HCT116 (cell line): Measurements from ENCODE around the gene FYCO1. TPM values are rescaled to one million over a fixed set of nuclear protein-coding genes. Genes with fewer than 3 reads are reported as not detected.

ENCODE experiments used
- ATAC-seq: fragments of 200-7000 bp; cut with Tn5 transposase; 2 replicates; pipeline ENCODE4 v1.9.1; 2020; ENCODE audit warnings: mild to moderate bottlenecking, moderate library complexity
- BruUV-seq: library from RNA; stranded (reverse); fragments of 400-500 nt; replicated peaks from 2 replicates; lab custom pipeline; 2021; lab: Mats Ljungman, UMichigan
- CTCF ChIA-PET: fragments of 300-600 bp; sonication (Branson Sonifier 250); formaldehyde crosslinking; loops from one replicate; lab custom pipeline; 2021; ENCODE audit warnings: antibody characterized with exemption; lab: Charles Lee
- POLR2A ChIA-PET: fragments of 300-600, 350-600 bp; sonication (Branson Sonifier 250); formaldehyde crosslinking; loops from one replicate; lab custom pipeline; 2021; ENCODE audit warnings: antibody characterized with exemption; lab: Charles Lee
- RAD21 ChIA-PET, 2 experiments: fragments of 300-600 bp; sonication (Branson Sonifier 250); formaldehyde crosslinking; loops; one replicate each; lab custom pipeline; 2023; ENCODE audit warnings: low total read pairs in 2 of 2; ENCODE audit not compliant: uncharacterized antibody in 2 of 2, unreplicated experiment in 2 of 2, low non-redundant PET in 1 of 2; lab: Charles Lee
- DNase-seq: peaks from one replicate; pipeline ENCODE4 v3.0.0-alpha.2; 2010; ENCODE audit warnings: low read depth, low spot score
- H2AFZ ChIP-seq: fragments of 200-600 bp; shearing (Covaris generic), sonication (generic); 2 replicates; pipeline ENCODE4 v1.6.1; 2017; ENCODE audit warnings: low read depth, mixed run types, mixed read lengths, antibody characterized with exemption, low read length; ENCODE audit not compliant: poor library complexity, severe bottlenecking
- H3K27ac ChIP-seq: 2 replicates; pipeline ENCODE4 v1.5.1; 2012; ENCODE audit warnings: low read depth, low read length
- H3K27me3 ChIP-seq: fragments of 200-600 bp; sonication (generic); 2 replicates; pipeline ENCODE4 v1.6.1; 2016; ENCODE audit warnings: mixed run types, low read length, mixed read lengths; ENCODE audit not compliant: insufficient read depth
- H3K36me3 ChIP-seq, 2 experiments: fragments of 200-500 bp in 1 of 2; fragments of 200-600 bp in 1 of 2; sonication (Bioruptor generic) in 1 of 2; sonication (generic) in 1 of 2; 2 replicates each; pipeline versions ENCODE4 v1.5.1 to v1.6.1; 2014 to 2016; ENCODE audit warnings: low read length in 2 of 2, inconsistent platforms in 1 of 2, mixed read lengths in 1 of 2, mixed run types in 1 of 2; ENCODE audit not compliant: insufficient read depth in 2 of 2, control insufficient read depth in 1 of 2
- H3K4me1 ChIP-seq, 2 experiments: fragments of 200-600 bp in 1 of 2; sonication (generic) in 1 of 2; 2 replicates each; pipeline versions ENCODE4 v1.5.1 to v1.6.1; 2012 to 2017; ENCODE audit warnings: low read length in 2 of 2, inconsistent platforms in 1 of 2, mild to moderate bottlenecking in 1 of 2, mixed read lengths in 1 of 2, mixed run types in 1 of 2, moderate library complexity in 1 of 2; ENCODE audit not compliant: insufficient read depth in 2 of 2, control insufficient read depth in 1 of 2
- H3K4me2 ChIP-seq: fragments of 200-600 bp; sonication (generic); 2 replicates; pipeline ENCODE4 v1.6.1; 2017; ENCODE audit warnings: mixed run types, low read length, mixed read lengths
- H3K4me3 ChIP-seq, 2 experiments: fragments of 200-600 bp in 1 of 2; sonication (generic) in 1 of 2; replicated peaks in 1 of 2; 2 replicates each; pipeline ENCODE4 v1.5.1; 2011 to 2016; ENCODE audit warnings: low read length in 2 of 2, control low read depth in 1 of 2, low read depth in 1 of 2, mild to moderate bottlenecking in 1 of 2, mixed read lengths in 1 of 2, mixed run types in 1 of 2
- H3K79me2 ChIP-seq: fragments of 200-600 bp; sonication (generic); 2 replicates; pipeline ENCODE4 v1.6.1; 2017; ENCODE audit warnings: mild to moderate bottlenecking, mixed run types, low read length, moderate library complexity, mixed read lengths; ENCODE audit not compliant: insufficient read depth
- H3K9ac ChIP-seq: fragments of 200-600 bp; sonication (generic); 2 replicates; pipeline ENCODE4 v1.6.1; 2016; ENCODE audit warnings: low read length, mixed read lengths
- H3K9me2 ChIP-seq: fragments of 200-600 bp; sonication (generic), shearing (Covaris generic); 2 replicates; pipeline ENCODE4 v1.6.1; 2017; ENCODE audit warnings: mixed run types, mild to moderate bottlenecking, moderate library complexity; ENCODE audit not compliant: insufficient read depth
- H3K9me3 ChIP-seq, 2 experiments: fragments of 200-500 bp in 1 of 2; fragments of 200-600 bp in 1 of 2; sonication (Bioruptor generic) in 1 of 2; sonication (generic) in 1 of 2; 2 replicates each; pipeline ENCODE4 v1.6.1; 2014 to 2017; ENCODE audit warnings: low read length in 2 of 2, mixed read lengths in 2 of 2, inconsistent platforms in 1 of 2, low read depth in 1 of 2, mild to moderate bottlenecking in 1 of 2, mixed run types in 1 of 2, moderate library complexity in 1 of 2; ENCODE audit not compliant: control insufficient read depth in 1 of 2, insufficient read depth in 1 of 2
- H4K20me1 ChIP-seq: fragments of 200-600 bp; sonication (generic), shearing (Covaris generic); 2 replicates; pipeline ENCODE4 v1.6.1; 2017; ENCODE audit warnings: mixed run types, mild to moderate bottlenecking, moderate library complexity; ENCODE audit not compliant: insufficient read depth
- CBX3 ChIP-seq: IDR thresholded peaks from 2 replicates; pipeline ENCODE4 v1.6.1; 2012; ENCODE audit warnings: low read depth
- CEBPB ChIP-seq: IDR thresholded peaks from 2 replicates; pipeline ENCODE4 v1.6.1; 2012; ENCODE audit warnings: low read depth
- CTCF ChIP-seq, 3 experiments: fragments of 200-600 bp in 1 of 3; sonication (generic) in 1 of 3; IDR thresholded peaks in 2 of 3; conservative IDR thresholded peaks in 1 of 3; 2 replicates each; pipeline ENCODE4 v1.5.1; 2012 to 2017; ENCODE audit warnings: low read depth in 2 of 3, low read length in 2 of 3, antibody characterized with exemption in 1 of 3, borderline replicate concordance in 1 of 3, control low read depth in 1 of 3, mild to moderate bottlenecking in 1 of 3, mixed read lengths in 1 of 3, mixed run types in 1 of 3, moderate library complexity in 1 of 3; ENCODE audit not compliant: insufficient read depth in 1 of 3
- EGR1 ChIP-seq: IDR thresholded peaks from 2 replicates; pipeline ENCODE4 v1.6.1; 2012; ENCODE audit warnings: low read depth
- EZH2 ChIP-seq: fragments of 200-600 bp; sonication (generic); IDR thresholded peaks from 2 replicates; pipeline ENCODE4 v1.6.1; 2017; ENCODE audit warnings: antibody characterized with exemption, mixed run types
- EZH2phosphoT487 ChIP-seq: fragments of 200-600 bp; IDR thresholded peaks from 2 replicates; pipeline ENCODE4 v1.6.1; 2018; ENCODE audit warnings: antibody characterized with exemption, borderline replicate concordance
- JUND ChIP-seq: IDR thresholded peaks from 2 replicates; pipeline ENCODE4 v1.6.1; 2012
- MAX ChIP-seq: IDR thresholded peaks from 2 replicates; pipeline ENCODE4 v1.6.1; 2012
- POLR2A ChIP-seq: IDR thresholded peaks from 2 replicates; pipeline ENCODE4 v1.7.0; 2011; ENCODE audit warnings: borderline replicate concordance; ENCODE audit not compliant: insufficient read depth, insufficient read length; ENCODE audit errors: extremely low read depth
- POLR2AphosphoS5 ChIP-seq: IDR thresholded peaks from 2 replicates; pipeline ENCODE4 v1.6.1; 2011; ENCODE audit warnings: mild to moderate bottlenecking, low read depth, low read length, moderate library complexity
- SP1 ChIP-seq: IDR thresholded peaks from 2 replicates; pipeline ENCODE4 v1.6.1; 2012; ENCODE audit warnings: low read depth
- SRF ChIP-seq: IDR thresholded peaks from 2 replicates; pipeline ENCODE4 v1.6.1; 2012; ENCODE audit warnings: low read depth
- TCF7L2 ChIP-seq: IDR thresholded peaks from 2 replicates; pipeline ENCODE4 v1.7.0; 2011; ENCODE audit warnings: borderline replicate concordance, inconsistent platforms; ENCODE audit not compliant: insufficient read depth, insufficient read length; ENCODE audit errors: extremely low read depth
- YY1 ChIP-seq: IDR thresholded peaks from 2 replicates; pipeline ENCODE4 v1.6.1; 2011; ENCODE audit warnings: low read length, low read depth, moderate library complexity, mild to moderate bottlenecking; ENCODE audit not compliant: insufficient replicate concordance; ENCODE audit errors: extremely low read depth
- ZFX ChIP-seq: fragments of 450-650 bp; IDR thresholded peaks from 2 replicates; pipeline ENCODE4 v1.6.1; 2017
- ZNF274 ChIP-seq: fragments of 200-500 bp; sonication (Bioruptor generic); IDR thresholded peaks from 2 replicates; pipeline ENCODE4 v1.6.1; 2014; ENCODE audit warnings: mild to moderate bottlenecking, low read depth, low read length, inconsistent platforms
- intact Hi-C: fragments of 100-400 bp; cut with micrococcal nuclease; formaldehyde crosslinking; loops from 2 replicates; pipeline ENCODE4 v1.10.0; 2022
- total RNA-seq: library from RNA; stranded (reverse); gene quantifications from one replicate; pipeline ENCODE4 v1.2.1, GENCODE V29; 2021; ENCODE audit not compliant: unreplicated experiment
- TF ChIP-seq, protein P1 (sequence below): IDR thresholded peaks from 2 replicates; pipeline ENCODE4 v1.6.1; 2012; ENCODE audit warnings: low read depth

Gene FYCO1
- total RNA-seq, 1 experiment from 2014 or later, result 15.8 TPM

- TF ChIP-seq POLR2A (no peak), EGR1 (no peak), CBX3 (no peak), TCF7L2 (no peak), ZNF274 (no peak)
- TF ChIP-seq, protein P1, sequence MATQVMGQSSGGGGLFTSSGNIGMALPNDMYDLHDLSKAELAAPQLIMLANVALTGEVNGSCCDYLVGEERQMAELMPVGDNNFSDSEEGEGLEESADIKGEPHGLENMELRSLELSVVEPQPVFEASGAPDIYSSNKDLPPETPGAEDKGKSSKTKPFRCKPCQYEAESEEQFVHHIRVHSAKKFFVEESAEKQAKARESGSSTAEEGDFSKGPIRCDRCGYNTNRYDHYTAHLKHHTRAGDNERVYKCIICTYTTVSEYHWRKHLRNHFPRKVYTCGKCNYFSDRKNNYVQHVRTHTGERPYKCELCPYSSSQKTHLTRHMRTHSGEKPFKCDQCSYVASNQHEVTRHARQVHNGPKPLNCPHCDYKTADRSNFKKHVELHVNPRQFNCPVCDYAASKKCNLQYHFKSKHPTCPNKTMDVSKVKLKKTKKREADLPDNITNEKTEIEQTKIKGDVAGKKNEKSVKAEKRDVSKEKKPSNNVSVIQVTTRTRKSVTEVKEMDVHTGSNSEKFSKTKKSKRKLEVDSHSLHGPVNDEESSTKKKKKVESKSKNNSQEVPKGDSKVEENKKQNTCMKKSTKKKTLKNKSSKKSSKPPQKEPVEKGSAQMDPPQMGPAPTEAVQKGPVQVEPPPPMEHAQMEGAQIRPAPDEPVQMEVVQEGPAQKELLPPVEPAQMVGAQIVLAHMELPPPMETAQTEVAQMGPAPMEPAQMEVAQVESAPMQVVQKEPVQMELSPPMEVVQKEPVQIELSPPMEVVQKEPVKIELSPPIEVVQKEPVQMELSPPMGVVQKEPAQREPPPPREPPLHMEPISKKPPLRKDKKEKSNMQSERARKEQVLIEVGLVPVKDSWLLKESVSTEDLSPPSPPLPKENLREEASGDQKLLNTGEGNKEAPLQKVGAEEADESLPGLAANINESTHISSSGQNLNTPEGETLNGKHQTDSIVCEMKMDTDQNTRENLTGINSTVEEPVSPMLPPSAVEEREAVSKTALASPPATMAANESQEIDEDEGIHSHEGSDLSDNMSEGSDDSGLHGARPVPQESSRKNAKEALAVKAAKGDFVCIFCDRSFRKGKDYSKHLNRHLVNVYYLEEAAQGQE, result no peak
Measured at GRCh38 chr3:46024131-46024530, 28.5 kb upstream of the FYCO1 start (continued).

DNA sequence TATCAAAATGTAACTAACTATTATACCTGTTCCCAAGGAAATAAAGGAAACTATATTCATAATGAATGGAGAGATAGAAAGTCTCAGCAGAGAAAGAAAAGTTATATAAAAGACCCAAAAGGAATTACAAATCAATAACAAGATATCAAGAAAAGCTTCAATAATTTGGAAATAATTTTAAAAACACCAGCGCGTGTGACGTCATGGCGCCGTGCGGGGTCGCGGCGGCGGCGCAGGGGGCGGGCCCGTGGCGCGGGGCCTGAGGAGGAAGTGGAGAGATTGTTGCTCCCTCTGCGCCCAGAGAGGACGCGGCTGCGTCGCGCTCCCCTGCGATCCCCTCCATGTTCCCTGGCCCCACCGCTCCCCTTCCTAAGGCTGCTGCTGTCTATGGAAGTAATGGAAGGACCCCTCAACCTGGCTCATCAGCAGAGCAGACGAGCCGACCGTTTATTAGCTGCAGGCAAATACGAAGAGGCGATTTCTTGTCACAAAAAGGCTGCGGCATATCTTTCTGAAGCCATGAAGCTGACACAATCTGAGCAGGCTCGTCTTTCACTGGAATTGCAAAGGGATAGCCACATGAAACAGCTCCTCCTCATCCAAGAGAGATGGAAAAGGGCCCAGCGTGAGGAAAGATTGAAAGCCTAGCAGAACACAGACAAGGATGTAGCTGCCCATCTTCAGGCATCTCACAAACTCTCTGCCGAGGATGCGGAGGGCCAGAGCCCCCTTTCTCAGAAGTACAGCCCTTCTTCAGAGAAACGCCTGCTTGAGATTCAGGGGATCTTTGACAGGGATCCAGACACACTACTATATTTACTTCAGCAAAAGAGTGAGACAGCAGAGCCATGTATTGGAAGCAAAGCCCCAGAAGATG lies 27.5 kb upstream of the FYCO1 start:
- ChIA-PET RAD21 (no interaction called here), POLR2A (no interaction called here), CTCF (no interaction called here)
- H4K20me1 ChIP-seq, result no peaks in the 10 kb centered on the region
- H3K27me3 ChIP-seq, result no peaks in the 10 kb centered on the region
- ATAC-seq (no peak), DNase-seq (no peak)
- no peak for TF ChIP-seq YY1
- no peak for TF ChIP-seq POLR2AphosphoS5
- TF ChIP-seq POLR2A, result no peak
- TF ChIP-seq EZH2, result no peak
- TF ChIP-seq CTCF (IDR thresholded peaks at IDR 0.05 in 2 of 3, conservative IDR thresholded peaks at IDR 0.05 in 1 of 3; ENCODE audit: borderline replicate concordance in 1 of 3, insufficient read depth in 1 of 3, low read depth in 2 of 3, low read length in 2 of 3), result no peak
- no peak for TF ChIP-seq SP1
- no peak for TF ChIP-seq TCF7L2
- no peak for TF ChIP-seq MAX
- no peak for TF ChIP-seq EGR1
- no peak for TF ChIP-seq SRF
- no peak for TF ChIP-seq ZNF274
- TF ChIP-seq EZH2phosphoT487, result no peak
- TF ChIP-seq CEBPB, result no peak
- TF ChIP-seq ZFX, result no peak
- no peak for TF ChIP-seq JUND
- BruUV-seq, result no TSS peak
- no peak overlapping the region for H3K4me3 ChIP-seq
- H3K36me3 ChIP-seq, result no peaks in the 10 kb centered on the region
- no peak overlapping the region for H3K27ac ChIP-seq
- no peak overlapping the region for H2AFZ ChIP-seq
- peaks cover 8 to 9% of the 10 kb centered on the region in 2 experiments; a peak in 2 of 4 replicates for H3K9me3 ChIP-seq
- H3K79me2 ChIP-seq, result no peaks in the 10 kb centered on the region
- H3K4me2 ChIP-seq, result no peak overlapping the region
- intact Hi-C loops, result no loop called here
- H3K9ac ChIP-seq, result no peak overlapping the region
- no peaks in the 10 kb centered on the region for H3K9me2 ChIP-seq
- no peaks in the 10 kb centered on the region for H3K4me1 ChIP-seq
